Hepatocyte (in vitro differentiated cells): ENCODE measurements around the gene TMOD2. TPM values are rescaled to one million over a fixed set of nuclear protein-coding genes. Genes with fewer than 3 reads are reported as not detected.

Source experiments
- DNase-seq: peaks from one replicate; pipeline ENCODE4 v3.0.0-alpha.2; 2016; ENCODE audit warnings: low spot score
- H2AFZ ChIP-seq: fragments of 200-600 bp; sonication (generic); 2 replicates; pipeline ENCODE4 v1.6.0; 2016; ENCODE audit warnings: antibody characterized with exemption, mild to moderate bottlenecking
- H3K27ac ChIP-seq: fragments of 200-600 bp; sonication (generic); 2 replicates; pipeline ENCODE4 v1.5.1; 2016; ENCODE audit warnings: mild to moderate bottlenecking
- H3K27me3 ChIP-seq: fragments of 200-600 bp; sonication (generic); 2 replicates; pipeline ENCODE4 v1.6.1; 2016
- H3K36me3 ChIP-seq: fragments of 200-600 bp; sonication (generic); replicated peaks from 2 replicates; pipeline ENCODE4 v1.5.1; 2016; ENCODE audit warnings: low read depth; ENCODE audit not compliant: insufficient read depth
- H3K4me1 ChIP-seq: fragments of 200-600 bp; sonication (generic); 2 replicates; pipeline ENCODE4 v1.5.1; 2016; ENCODE audit warnings: mild to moderate bottlenecking, moderate library complexity; ENCODE audit not compliant: insufficient read depth
- H3K4me2 ChIP-seq: fragments of 200-600 bp; sonication (generic); 2 replicates; pipeline ENCODE4 v1.6.0; 2016
- H3K4me3 ChIP-seq: fragments of 200-600 bp; sonication (generic); 2 replicates; pipeline ENCODE4 v1.5.1; 2016; ENCODE audit warnings: mild to moderate bottlenecking
- H3K79me2 ChIP-seq: fragments of 200-600 bp; sonication (generic); 2 replicates; pipeline ENCODE4 v1.6.0; 2017; ENCODE audit warnings: mild to moderate bottlenecking
- H3K9me2 ChIP-seq: fragments of 200-600 bp; sonication (generic); replicated peaks from 2 replicates; pipeline ENCODE4 v1.6.0; 2017; ENCODE audit warnings: mild to moderate bottlenecking; ENCODE audit not compliant: insufficient read depth
- H3K9me3 ChIP-seq: fragments of 200-600 bp; sonication (generic); 2 replicates; pipeline ENCODE4 v1.5.1; 2016; ENCODE audit warnings: low read depth, mild to moderate bottlenecking
- H4K20me1 ChIP-seq: fragments of 200-600 bp; sonication (generic); 2 replicates; pipeline ENCODE4 v1.6.0; 2016; ENCODE audit warnings: mild to moderate bottlenecking; ENCODE audit not compliant: insufficient read depth, poor library complexity, severe bottlenecking
- EZH2 ChIP-seq: fragments of 200-600 bp; sonication (generic); IDR thresholded peaks from 2 replicates; pipeline ENCODE4 v1.6.1; 2016; ENCODE audit warnings: antibody characterized with exemption, mild to moderate bottlenecking, borderline replicate concordance
- EZH2phosphoT487 ChIP-seq: fragments of 200-600 bp; sonication (generic); IDR thresholded peaks from one replicate; pipeline ENCODE4 v1.6.1; 2018; ENCODE audit warnings: antibody characterized with exemption, mild to moderate bottlenecking, low read depth, moderate library complexity; ENCODE audit not compliant: unreplicated experiment, severe bottlenecking
- WGBS: methylation state at CpG from one replicate; pipeline ENCODE4 v1.1.6; 2016; ENCODE audit warnings: low lambda C conversion rate; ENCODE audit errors: missing lambda C conversion rate; 5-methylcytosine and 5-hydroxymethylcytosine counted together
- polyA plus RNA-seq: library from polyadenylated mRNA; unstranded; fragments of >200 nt; fragmentation: Nextera tagmentation; extraction: Ambion mirVana; gene quantifications from 2 replicates; pipeline ENCODE4 v1.2.1, GENCODE V29; 2016
- total RNA-seq: library from RNA; depleted of rRNA; stranded (reverse); fragments of >200 nt; gene quantifications from 2 replicates; pipeline ENCODE4 v1.2.3, GENCODE V29; 2014
- TF ChIP-seq, protein P1 (sequence below): fragments of 200-600 bp; sonication (generic); IDR thresholded peaks from 2 replicates; pipeline ENCODE4 v1.5.1; 2016; ENCODE audit warnings: antibody characterized with exemption, mild to moderate bottlenecking; ENCODE audit not compliant: poor library complexity

Gene TMOD2
- total and polyA plus RNA-seq, 2 experiments from 2014 or later = 1.7 to 2.9 TPM

DNA sequence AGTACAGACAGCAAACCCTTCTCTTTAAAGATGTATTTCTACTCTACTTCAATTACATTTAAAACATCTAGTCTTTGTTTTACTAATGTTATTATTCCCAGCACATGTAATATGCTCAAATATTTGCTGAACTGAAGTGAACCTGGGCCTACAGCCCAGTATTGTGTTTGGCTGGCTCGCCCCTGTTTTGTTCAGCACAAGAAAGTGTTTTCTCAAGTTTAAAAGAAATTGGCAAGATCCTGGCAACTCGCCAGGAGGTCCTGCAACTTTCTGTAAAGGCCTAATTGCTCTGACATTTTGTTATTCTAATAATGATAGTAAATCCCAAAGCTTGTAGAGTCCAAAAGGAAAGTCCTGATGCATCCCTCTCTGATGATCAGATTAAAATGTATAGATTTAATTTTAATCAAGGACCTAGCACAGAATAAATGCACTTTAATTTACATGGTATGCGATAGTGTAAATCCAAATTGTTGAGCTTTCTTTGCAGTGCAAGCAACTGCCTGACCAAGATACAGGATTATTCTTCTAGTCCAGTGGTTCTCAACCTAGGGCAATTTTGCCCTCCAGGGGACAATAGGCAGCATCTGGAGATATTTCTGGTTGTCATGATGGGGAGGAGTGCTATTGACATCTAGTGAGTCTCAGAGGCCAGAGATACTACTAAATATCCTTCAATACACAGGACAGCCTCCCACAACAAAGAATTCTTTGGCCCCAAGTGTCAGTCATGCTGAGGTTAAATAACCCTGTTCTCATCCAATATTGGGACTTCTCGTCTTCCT lies 42.3 kb downstream of the TMOD2 start:
- Histone ChIP-seq H4K20me1 (no peaks in the 10 kb centered on the region), H3K9me3 (no peaks in the 10 kb centered on the region), H3K4me3 (no peak overlapping the region), H3K9me2 (no peaks in the 10 kb centered on the region), H3K27me3 (no peaks in the 10 kb centered on the region), H3K4me1 (no peaks in the 10 kb centered on the region), H3K27ac (no peak overlapping the region), H3K36me3 (no peaks in the 10 kb centered on the region), H3K79me2 (no peaks in the 10 kb centered on the region), H2AFZ (no peak overlapping the region), H3K4me2 (no peak overlapping the region)
- TF ChIP-seq, protein P1, sequence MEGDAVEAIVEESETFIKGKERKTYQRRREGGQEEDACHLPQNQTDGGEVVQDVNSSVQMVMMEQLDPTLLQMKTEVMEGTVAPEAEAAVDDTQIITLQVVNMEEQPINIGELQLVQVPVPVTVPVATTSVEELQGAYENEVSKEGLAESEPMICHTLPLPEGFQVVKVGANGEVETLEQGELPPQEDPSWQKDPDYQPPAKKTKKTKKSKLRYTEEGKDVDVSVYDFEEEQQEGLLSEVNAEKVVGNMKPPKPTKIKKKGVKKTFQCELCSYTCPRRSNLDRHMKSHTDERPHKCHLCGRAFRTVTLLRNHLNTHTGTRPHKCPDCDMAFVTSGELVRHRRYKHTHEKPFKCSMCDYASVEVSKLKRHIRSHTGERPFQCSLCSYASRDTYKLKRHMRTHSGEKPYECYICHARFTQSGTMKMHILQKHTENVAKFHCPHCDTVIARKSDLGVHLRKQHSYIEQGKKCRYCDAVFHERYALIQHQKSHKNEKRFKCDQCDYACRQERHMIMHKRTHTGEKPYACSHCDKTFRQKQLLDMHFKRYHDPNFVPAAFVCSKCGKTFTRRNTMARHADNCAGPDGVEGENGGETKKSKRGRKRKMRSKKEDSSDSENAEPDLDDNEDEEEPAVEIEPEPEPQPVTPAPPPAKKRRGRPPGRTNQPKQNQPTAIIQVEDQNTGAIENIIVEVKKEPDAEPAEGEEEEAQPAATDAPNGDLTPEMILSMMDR = no peak
- TF ChIP-seq EZH2 (no peak), EZH2phosphoT487 (no peak)
- DNase-seq = no peak
- WGBS = 72% methylated on average over 4 of the region's 4 CpGs

DNA sequence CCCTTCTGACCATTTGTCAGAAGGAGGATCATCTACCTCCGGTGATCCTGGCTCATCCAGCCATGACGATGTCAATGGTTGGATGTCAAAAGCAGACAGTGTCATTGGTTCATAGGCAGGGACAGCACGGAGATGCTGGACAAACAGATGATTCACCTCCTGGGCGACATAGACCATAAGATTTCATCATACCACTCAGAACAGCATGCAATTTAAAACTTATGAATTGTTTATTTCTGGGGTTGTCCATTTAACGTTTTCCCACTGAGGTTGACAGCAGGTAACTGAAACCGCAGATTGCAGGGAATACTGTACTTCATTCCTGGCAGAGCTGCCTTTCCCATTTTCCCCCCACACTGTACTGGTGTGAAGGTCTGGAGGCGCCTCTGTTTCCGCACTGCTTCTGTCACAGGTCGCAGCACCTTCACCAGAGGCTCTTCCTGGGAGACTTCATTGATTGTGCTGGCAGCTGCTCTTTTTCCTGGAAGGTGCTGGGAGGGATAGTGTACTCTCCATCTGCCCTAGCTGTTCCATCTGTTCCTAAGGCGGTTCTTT lies 45.5 kb downstream of the TMOD2 start:
- 80% methylated on average over 10 of the region's 10 CpGs for WGBS
- Histone ChIP-seq H3K36me3 (no peaks in the 10 kb centered on the region), H3K27ac (no peak overlapping the region)

DNA sequence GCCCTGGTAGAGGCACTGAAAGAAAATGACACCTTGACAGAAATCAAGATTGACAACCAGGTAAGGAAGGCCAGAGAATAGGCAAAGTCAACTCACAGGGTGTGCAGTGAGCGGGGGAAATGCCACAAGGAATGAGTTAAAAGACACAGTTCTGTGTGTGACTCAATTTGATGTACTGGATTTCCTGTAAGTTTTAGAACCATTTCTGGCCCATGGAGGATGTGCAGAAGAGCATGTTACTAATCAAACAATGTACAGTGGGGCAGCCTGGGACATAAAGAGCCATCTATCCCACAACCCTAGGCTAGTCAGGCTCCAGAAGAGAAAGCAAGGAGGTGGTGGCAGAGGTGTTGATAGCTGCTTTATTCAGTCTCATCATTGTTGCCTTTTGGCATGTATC lies 46.9 kb downstream of the TMOD2 start:
- Histone ChIP-seq H3K79me2 (no peaks in the 10 kb centered on the region), H3K27me3 (no peaks in the 10 kb centered on the region), H3K4me3 (no peak overlapping the region), H3K9me2 (no peaks in the 10 kb centered on the region), H3K4me1 (no peaks in the 10 kb centered on the region), H3K27ac (no peak overlapping the region), H4K20me1 (no peaks in the 10 kb centered on the region), H2AFZ (no peak overlapping the region), H3K36me3 (no peaks in the 10 kb centered on the region), H3K4me2 (no peak overlapping the region), H3K9me3 (no peaks in the 10 kb centered on the region)
- DNase-seq = no peak
- no peak for TF ChIP-seq EZH2
- TF ChIP-seq, protein P1 = no peak
- TF ChIP-seq EZH2phosphoT487 = no peak
- WGBS = 100% methylated on average over 1 of the region's 1 CpG

More for the DNA sequence above, 45.5 kb downstream of the TMOD2 start:
- Histone ChIP-seq H3K4me2 (no peak overlapping the region), H3K79me2 (no peaks in the 10 kb centered on the region), H3K4me1 (no peaks in the 10 kb centered on the region), H3K9me3 (no peaks in the 10 kb centered on the region), H4K20me1 (no peaks in the 10 kb centered on the region), H3K9me2 (no peaks in the 10 kb centered on the region), H3K4me3 (no peak overlapping the region), H2AFZ (no peak overlapping the region), H3K27me3 (no peaks in the 10 kb centered on the region)
- DNase-seq = peak; percentile 26
- TF ChIP-seq, protein P1 = no peak
- TF ChIP-seq EZH2 (no peak), EZH2phosphoT487 (no peak)
